HepG2 (cell line): Measurements from ENCODE around the gene SIT1. TPM values are rescaled to one million over a fixed set of nuclear protein-coding genes. Genes with fewer than 3 reads are reported as not detected.

Experiments used
- FIP1L1 ChIP-seq: fragments of 200-400 bp; formaldehyde crosslinking; IDR thresholded peaks from 2 replicates; pipeline ENCODE4 v1.6.1; 2018; ENCODE audit warnings: low read depth, mild to moderate bottlenecking, low read length, moderate library complexity, borderline replicate concordance; ENCODE audit not compliant: insufficient read depth
- HDAC6 ChIP-seq: fragments of 200-600 bp; sonication (generic); IDR thresholded peaks from 2 replicates; pipeline ENCODE4 v1.7.0; 2017; ENCODE audit warnings: mild to moderate bottlenecking, antibody characterized with exemption, low read length, low read depth
- HMG20A ChIP-seq: IDR thresholded peaks from 2 replicates; pipeline ENCODE4 v1.6.1; 2016; ENCODE audit warnings: borderline replicate concordance
- JUNB ChIP-seq: sonication (generic); formaldehyde crosslinking; IDR thresholded peaks from 2 replicates; pipeline ENCODE4 v1.8.0; 2022; ENCODE audit warnings: missing genetic modification reagents, mild to moderate bottlenecking, borderline replicate concordance
- KLF12 ChIP-seq: sonication (generic); formaldehyde crosslinking; IDR thresholded peaks from 2 replicates; pipeline ENCODE4 v1.4.0; 2020; ENCODE audit warnings: missing genetic modification reagents, borderline replicate concordance
- KMT2B ChIP-seq: IDR thresholded peaks from 2 replicates; pipeline ENCODE4 v1.6.1; 2016; ENCODE audit warnings: missing genetic modification reagents, missing compliant biosample characterization
- MED8 ChIP-seq: sonication (generic); formaldehyde crosslinking; IDR thresholded peaks from 2 replicates; pipeline ENCODE4 v1.8.1; 2023; ENCODE audit warnings: mild to moderate bottlenecking, missing genetic modification reagents; ENCODE audit not compliant: insufficient replicate concordance
- MIER2 ChIP-seq: IDR thresholded peaks from 2 replicates; pipeline ENCODE4 v1.6.1; 2016; ENCODE audit warnings: missing biosample characterization, missing genetic modification reagents
- MXD4 ChIP-seq: IDR thresholded peaks from 2 replicates; pipeline ENCODE4 v1.6.1; 2016; ENCODE audit warnings: mild to moderate bottlenecking, missing biosample characterization, missing genetic modification reagents
- PHB2 ChIP-seq: fragments of 450-650 bp; IDR thresholded peaks from 2 replicates; pipeline ENCODE4 v1.6.1; 2018; ENCODE audit not compliant: partially characterized antibody
- POLR2AphosphoS5 ChIP-seq: IDR thresholded peaks from 2 replicates; pipeline ENCODE4 v1.6.1; 2012; ENCODE audit warnings: low read depth, low read length
- RFX5 ChIP-seq: IDR thresholded peaks from 2 replicates; pipeline ENCODE4 v1.6.1; 2011; ENCODE audit warnings: low read depth, low read length, improper control_type of control experiment
- SAP130 ChIP-seq: IDR thresholded peaks from 2 replicates; pipeline ENCODE4 v1.6.1; 2016; ENCODE audit warnings: low read depth
- SKI ChIP-seq: fragments of 450-650 bp; IDR thresholded peaks from one replicate; pipeline ENCODE4 v1.6.1; 2018; ENCODE audit warnings: mild to moderate bottlenecking; ENCODE audit not compliant: partially characterized antibody
- SP140L ChIP-seq: sonication (generic); formaldehyde crosslinking; IDR thresholded peaks from 2 replicates; pipeline ENCODE4 v1.4.0; 2020; ENCODE audit warnings: missing genetic modification reagents, borderline replicate concordance
- YEATS2 ChIP-seq: sonication (generic); formaldehyde crosslinking; IDR thresholded peaks from 2 replicates; pipeline ENCODE4 v1.4.0; 2020; ENCODE audit warnings: missing genetic modification reagents, borderline replicate concordance
- ZC3H13 ChIP-seq: sonication (generic); formaldehyde crosslinking; IDR thresholded peaks from 2 replicates; pipeline ENCODE4 v1.8.1; 2023; ENCODE audit warnings: mild to moderate bottlenecking, missing genetic modification reagents, moderate library complexity
- ZNF234 ChIP-seq: sonication (generic); formaldehyde crosslinking; conservative IDR thresholded peaks from 2 replicates; pipeline ENCODE4 v1.5.1; 2020; ENCODE audit warnings: mild to moderate bottlenecking, missing genetic modification reagents
- ZNF326 ChIP-seq: sonication (generic); formaldehyde crosslinking; IDR thresholded peaks from 2 replicates; pipeline ENCODE4 v1.4.0; 2020; ENCODE audit warnings: missing genetic modification reagents, borderline replicate concordance
- ZNF331 ChIP-seq: sonication (generic); formaldehyde crosslinking; IDR thresholded peaks from 2 replicates; pipeline ENCODE4 v1.4.0; 2020; ENCODE audit warnings: missing genetic modification reagents
- ZNF501 ChIP-seq: sonication (generic); formaldehyde crosslinking; IDR thresholded peaks from 2 replicates; pipeline ENCODE4 v1.5.1; 2020; ENCODE audit warnings: mild to moderate bottlenecking, moderate library complexity, missing genetic modification reagents
- polyA plus RNA-seq, 8 experiments: library from polyadenylated mRNA; depleted of rRNA in 3 of 8; stranded (reverse) in 7 of 8; unstranded in 1 of 8; fragments of >200 nt; fragmentation: Illumina TruSeq in 4 of 8; extraction: Trizol in 4 of 8; gene quantifications; 2 replicates each; pipeline versions ENCODE4 v1.2.1 to v1.2.3, GENCODE V29; 2011 to 2016; ENCODE audit warnings: low read depth in 4 of 8, missing spikeins in 1 of 8, mixed read lengths in 1 of 8; ENCODE audit not compliant: insufficient read depth in 1 of 8
- total RNA-seq, 5 experiments: library from RNA; depleted of rRNA; stranded (reverse); fragments of >200 nt; fragmentation: Illumina TruSeq; extraction: Trizol; gene quantifications; 2 replicates each; pipeline ENCODE4 v1.2.3, GENCODE V29; 2016; ENCODE audit warnings: low read depth in 1 of 5
- TF ChIP-seq, protein P1 (sequence below): sonication (generic); formaldehyde crosslinking; conservative IDR thresholded peaks from 2 replicates; pipeline ENCODE4 v1.5.0; 2020; ENCODE audit warnings: missing genetic modification reagents
- TF ChIP-seq, protein P2 (sequence below): sonication (generic); formaldehyde crosslinking; IDR thresholded peaks from 2 replicates; pipeline ENCODE4 v1.4.0; 2020; ENCODE audit warnings: mild to moderate bottlenecking, missing genetic modification reagents
- TF ChIP-seq, protein P3 (sequence below): sonication (generic); formaldehyde crosslinking; IDR thresholded peaks from 2 replicates; pipeline ENCODE4 v1.5.1; 2020; ENCODE audit warnings: missing genetic modification reagents, mild to moderate bottlenecking, borderline replicate concordance
- TF ChIP-seq, protein P4 (sequence below): sonication (generic); formaldehyde crosslinking; IDR thresholded peaks from 2 replicates; pipeline ENCODE4 v1.4.0; 2020; ENCODE audit warnings: mild to moderate bottlenecking, missing genetic modification reagents
- TF ChIP-seq, protein P5 (sequence below): sonication (generic); formaldehyde crosslinking; IDR thresholded peaks from 2 replicates; pipeline ENCODE4 v1.4.0; 2020; ENCODE audit warnings: missing genetic modification reagents

Gene SIT1
- total and polyA plus RNA-seq, 2 of the 13 experiments (the other 11 are each of a cell fraction or from before 2014, with no cell fraction given) = 0.09 to 6.7 TPM

DNA sequence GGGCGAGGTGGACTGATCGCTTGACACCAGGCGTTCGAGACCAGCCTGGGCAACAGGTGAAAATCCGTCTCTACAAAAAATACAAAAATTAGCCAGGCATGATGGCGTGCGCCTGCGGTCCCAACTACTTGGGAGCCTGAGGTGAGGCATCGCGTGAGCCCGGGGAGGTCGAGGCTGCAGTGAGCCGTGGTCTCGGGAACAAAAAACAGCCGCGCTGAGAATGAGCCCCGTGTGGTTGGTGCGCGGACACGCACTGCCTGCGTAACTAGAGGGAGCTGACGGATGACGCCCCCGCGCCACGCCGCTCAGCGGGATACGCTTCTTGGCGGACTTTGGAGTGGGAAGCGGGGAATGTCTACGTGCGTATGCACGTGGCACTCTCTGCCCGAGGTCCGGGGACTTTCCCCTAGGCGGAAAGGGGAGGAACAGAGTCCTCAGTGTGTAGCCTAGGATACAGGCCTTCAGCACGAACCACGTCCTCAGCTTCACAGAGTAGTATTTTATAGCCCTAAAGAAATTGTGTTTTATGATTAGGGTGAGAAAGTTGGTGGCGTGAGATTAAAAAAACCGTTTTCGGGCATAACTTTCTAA lies 6.9 kb upstream of the SIT1 start, which contains the start of gene RMRP (continued):
- TF ChIP-seq, protein P1, sequence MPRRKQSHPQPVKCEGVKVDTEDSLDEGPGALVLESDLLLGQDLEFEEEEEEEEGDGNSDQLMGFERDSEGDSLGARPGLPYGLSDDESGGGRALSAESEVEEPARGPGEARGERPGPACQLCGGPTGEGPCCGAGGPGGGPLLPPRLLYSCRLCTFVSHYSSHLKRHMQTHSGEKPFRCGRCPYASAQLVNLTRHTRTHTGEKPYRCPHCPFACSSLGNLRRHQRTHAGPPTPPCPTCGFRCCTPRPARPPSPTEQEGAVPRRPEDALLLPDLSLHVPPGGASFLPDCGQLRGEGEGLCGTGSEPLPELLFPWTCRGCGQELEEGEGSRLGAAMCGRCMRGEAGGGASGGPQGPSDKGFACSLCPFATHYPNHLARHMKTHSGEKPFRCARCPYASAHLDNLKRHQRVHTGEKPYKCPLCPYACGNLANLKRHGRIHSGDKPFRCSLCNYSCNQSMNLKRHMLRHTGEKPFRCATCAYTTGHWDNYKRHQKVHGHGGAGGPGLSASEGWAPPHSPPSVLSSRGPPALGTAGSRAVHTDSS = no peak; the same call in none of the 2 replicates
- TF ChIP-seq SKI (peak; percentile 44), ZNF326 (no peak), ZNF501 (CRISPR knock-in tag) (peak; percentile 96), JUNB (peak; percentile 79), FIP1L1 (no peak), KLF12 (CRISPR knock-in tag) (peak; percentile 92; the same call in 1 of the 2 replicates), KMT2B (CRISPR knock-in tag) (peak; percentile 74; the same call in 1 of the 2 replicates), MIER2 (CRISPR knock-in tag) (peak; percentile 72; the same call in 1 of the 2 replicates), POLR2AphosphoS5 (peak; percentile 71), HDAC6 (no peak), MED8 (CRISPR knock-in tag) (no peak), SP140L (peak; percentile 68; the same call in 1 of the 2 replicates), ZC3H13 (peak; percentile 88), YEATS2 (CRISPR knock-in tag) (peak; percentile 78; the same call in 1 of the 2 replicates), MXD4 (CRISPR knock-in tag) (peak; percentile 90), ZNF234 (CRISPR knock-in tag) (peak; percentile 93; the same call in 1 of the 2 replicates), PHB2 (no peak), RFX5 (no peak), ZNF331 (CRISPR knock-in tag) (peak; percentile 98), HMG20A (peak; percentile 60; the same call in 1 of the 2 replicates), SAP130 (peak; percentile 98)
- TF ChIP-seq, protein P2, sequence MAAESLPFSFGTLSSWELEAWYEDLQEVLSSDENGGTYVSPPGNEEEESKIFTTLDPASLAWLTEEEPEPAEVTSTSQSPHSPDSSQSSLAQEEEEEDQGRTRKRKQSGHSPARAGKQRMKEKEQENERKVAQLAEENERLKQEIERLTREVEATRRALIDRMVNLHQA (CRISPR knock-in tag) = 0 out of 2 replicates have a peak, but pooled peaks have one; percentile 53
- TF ChIP-seq, protein P3, sequence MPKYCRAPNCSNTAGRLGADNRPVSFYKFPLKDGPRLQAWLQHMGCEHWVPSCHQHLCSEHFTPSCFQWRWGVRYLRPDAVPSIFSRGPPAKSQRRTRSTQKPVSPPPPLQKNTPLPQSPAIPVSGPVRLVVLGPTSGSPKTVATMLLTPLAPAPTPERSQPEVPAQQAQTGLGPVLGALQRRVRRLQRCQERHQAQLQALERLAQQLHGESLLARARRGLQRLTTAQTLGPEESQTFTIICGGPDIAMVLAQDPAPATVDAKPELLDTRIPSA (CRISPR knock-in tag) = peak; percentile 91; the same call in 1 of the 2 replicates
- TF ChIP-seq, protein P4, sequence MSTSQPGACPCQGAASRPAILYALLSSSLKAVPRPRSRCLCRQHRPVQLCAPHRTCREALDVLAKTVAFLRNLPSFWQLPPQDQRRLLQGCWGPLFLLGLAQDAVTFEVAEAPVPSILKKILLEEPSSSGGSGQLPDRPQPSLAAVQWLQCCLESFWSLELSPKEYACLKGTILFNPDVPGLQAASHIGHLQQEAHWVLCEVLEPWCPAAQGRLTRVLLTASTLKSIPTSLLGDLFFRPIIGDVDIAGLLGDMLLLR (CRISPR knock-in tag) = peak; percentile 80; the same call in 1 of the 2 replicates
- TF ChIP-seq, protein P5, sequence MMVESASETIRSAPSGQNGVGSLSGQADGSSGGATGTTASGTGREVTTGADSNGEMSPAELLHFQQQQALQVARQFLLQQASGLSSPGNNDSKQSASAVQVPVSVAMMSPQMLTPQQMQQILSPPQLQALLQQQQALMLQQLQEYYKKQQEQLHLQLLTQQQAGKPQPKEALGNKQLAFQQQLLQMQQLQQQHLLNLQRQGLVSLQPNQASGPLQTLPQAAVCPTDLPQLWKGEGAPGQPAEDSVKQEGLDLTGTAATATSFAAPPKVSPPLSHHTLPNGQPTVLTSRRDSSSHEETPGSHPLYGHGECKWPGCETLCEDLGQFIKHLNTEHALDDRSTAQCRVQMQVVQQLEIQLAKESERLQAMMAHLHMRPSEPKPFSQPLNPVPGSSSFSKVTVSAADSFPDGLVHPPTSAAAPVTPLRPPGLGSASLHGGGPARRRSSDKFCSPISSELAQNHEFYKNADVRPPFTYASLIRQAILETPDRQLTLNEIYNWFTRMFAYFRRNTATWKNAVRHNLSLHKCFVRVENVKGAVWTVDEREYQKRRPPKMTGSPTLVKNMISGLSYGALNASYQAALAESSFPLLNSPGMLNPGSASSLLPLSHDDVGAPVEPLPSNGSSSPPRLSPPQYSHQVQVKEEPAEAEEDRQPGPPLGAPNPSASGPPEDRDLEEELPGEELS (CRISPR knock-in tag) = peak; percentile 92
